Gastrocnemius medialis (tissue), 4 donors: ENCODE measurements around the gene NPAS4. TPM values are rescaled to one million over a fixed set of nuclear protein-coding genes. Genes with fewer than 3 reads are reported as not detected.
"Not testable (repeated sequence)": the region's sequence is repeated elsewhere in the genome, so short reads cannot be mapped to it uniquely, and the experiment has no call there.

Experiments used
- ATAC-seq, 2 donors: fragments of 150-250 bp; one replicate each; pipeline ENCODE4 v1.9.1; 2016
- DNase-seq, 2 donors: peaks; one replicate each; pipeline ENCODE4 v3.0.0-alpha.2; 2019
- H3K27ac ChIP-seq, 4 donors: fragments of 200-600 bp; sonication (generic); 1 replicate in 1 of 4; 2 replicates in 3 of 4; pipeline ENCODE4 v1.5.1; 2016 to 2018; ENCODE audit warnings: mild to moderate bottlenecking in 2 of 4, moderate library complexity in 1 of 4
- H3K27me3 ChIP-seq, 3 donors: fragments of 200-600 bp; sonication (generic) in 2 of 3; 1 replicate in 1 of 3; 2 replicates in 2 of 3; pipeline versions ENCODE4 v1.5.1 to v1.6.0; 2016 to 2019; ENCODE audit warnings: mild to moderate bottlenecking in 1 of 3, moderate library complexity in 1 of 3
- H3K36me3 ChIP-seq, 2 donors: fragments of 200-600 bp; sonication (generic) in 1 of 2; one replicate each; pipeline ENCODE4 v1.5.1; 2017 to 2018
- H3K4me1 ChIP-seq, 2 donors: fragments of 200-600 bp; sonication (generic) in 1 of 2; one replicate each; pipeline ENCODE4 v1.5.1; 2016 to 2017; ENCODE audit warnings: mild to moderate bottlenecking in 2 of 2
- H3K4me3 ChIP-seq, 4 donors: fragments of 200-600 bp; sonication (generic) in 3 of 4; 1 replicate in 1 of 4; 2 replicates in 3 of 4; pipeline ENCODE4 v1.5.1; 2016 to 2019; ENCODE audit warnings: mild to moderate bottlenecking in 2 of 4
- H3K9me3 ChIP-seq, 3 donors: fragments of 200-600 bp; sonication (generic) in 2 of 3; 1 replicate in 1 of 3; 2 replicates in 2 of 3; pipeline ENCODE4 v1.5.1; 2016 to 2019
- POLR2A ChIP-seq, 2 donors: fragments of 450-650 bp; IDR thresholded peaks; one replicate each; pipeline ENCODE4 v1.6.1; 2017; ENCODE audit warnings: antibody characterized with exemption in 2 of 2, mild to moderate bottlenecking in 2 of 2, moderate library complexity in 2 of 2
- in situ Hi-C, 4 donors: fragments of 200-750 bp; cut with MboI; loops; one replicate each; pipeline versions ENCODE4 v1.15.0 to v1.8.0; 2017; ENCODE audit warnings: low sequenced_read_pairs in 4 of 4
- intact Hi-C: fragments of 100-400 bp; cut with DNase I; formaldehyde crosslinking; loops from one replicate; pipeline ENCODE4 v1.15.1; 2023; ENCODE audit warnings: low total_unique reads
- total RNA-seq, 4 donors: library from RNA; depleted of rRNA; stranded (reverse); fragments of >200 nt; gene quantifications; one replicate each; pipeline versions ENCODE4 v1.1.0 to v1.2.3, GENCODE V29; 2016
- TF ChIP-seq, protein P1 (sequence below), 5 experiments: fragments of 450-650 bp in 3 of 5; fragments of 200-600 bp in 2 of 5; sonication (generic) in 2 of 5; IDR thresholded peaks in 4 of 5; conservative IDR thresholded peaks in 1 of 5; 1 replicate in 4 of 5; 2 replicates in 1 of 5; pipeline ENCODE4 v1.5.1; 2016 to 2019; ENCODE audit warnings: antibody characterized with exemption in 5 of 5, mild to moderate bottlenecking in 3 of 5, moderate library complexity in 3 of 5

Gene NPAS4
- total RNA-seq, result not detected

GRCh38 chr11:66420671-66421476 lies at the start of gene NPAS4:
Gene NPAS4, plus strand, starts transcription at chr11:66421035. Its CDS starts 145 bp downstream, at chr11:66421180.
- no peaks in the 10 kb centered on the region for H3K9me3 ChIP-seq
- no peak for TF ChIP-seq POLR2A (IDR thresholded peaks at IDR 0.05)
- TF ChIP-seq, protein P1, sequence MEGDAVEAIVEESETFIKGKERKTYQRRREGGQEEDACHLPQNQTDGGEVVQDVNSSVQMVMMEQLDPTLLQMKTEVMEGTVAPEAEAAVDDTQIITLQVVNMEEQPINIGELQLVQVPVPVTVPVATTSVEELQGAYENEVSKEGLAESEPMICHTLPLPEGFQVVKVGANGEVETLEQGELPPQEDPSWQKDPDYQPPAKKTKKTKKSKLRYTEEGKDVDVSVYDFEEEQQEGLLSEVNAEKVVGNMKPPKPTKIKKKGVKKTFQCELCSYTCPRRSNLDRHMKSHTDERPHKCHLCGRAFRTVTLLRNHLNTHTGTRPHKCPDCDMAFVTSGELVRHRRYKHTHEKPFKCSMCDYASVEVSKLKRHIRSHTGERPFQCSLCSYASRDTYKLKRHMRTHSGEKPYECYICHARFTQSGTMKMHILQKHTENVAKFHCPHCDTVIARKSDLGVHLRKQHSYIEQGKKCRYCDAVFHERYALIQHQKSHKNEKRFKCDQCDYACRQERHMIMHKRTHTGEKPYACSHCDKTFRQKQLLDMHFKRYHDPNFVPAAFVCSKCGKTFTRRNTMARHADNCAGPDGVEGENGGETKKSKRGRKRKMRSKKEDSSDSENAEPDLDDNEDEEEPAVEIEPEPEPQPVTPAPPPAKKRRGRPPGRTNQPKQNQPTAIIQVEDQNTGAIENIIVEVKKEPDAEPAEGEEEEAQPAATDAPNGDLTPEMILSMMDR (IDR thresholded peaks at IDR 0.05 in 4 of 5, conservative IDR thresholded peaks at IDR 0.05 in 1 of 5), result no peak
- peaks cover 30 to 31% of the 10 kb centered on the region in 2 donors for H3K4me1 ChIP-seq
- intact Hi-C loops (no loop called here), in situ Hi-C loops (loop anchor here in 3 of 4 donors (25.0 kb wide), 2 partner anchors 266 to 416 kb away; partner anchors contain the start of genes RBM4B (in 2 of the 3) and RCE1 (in 1 of the 3))
- peak within 1 kb of the TSS in 1 of 4 donors; percentile 6 for H3K4me3 ChIP-seq
- peaks cover 0 to 6% (median 0%) of the 10 kb centered on the region in 3 donors for H3K27me3 ChIP-seq
- H3K27ac ChIP-seq, result no peak within 1 kb of the TSS
- no peaks in the 10 kb centered on the region for H3K36me3 ChIP-seq
- DNase-seq (no peak), ATAC-seq (no peak)

GRCh38 chr11:66371627-66372415 lies 49.0 kb upstream of the NPAS4 start, which contains the start of gene SLC29A2:
Gene SLC29A2, minus strand, starts transcription at chr11:66371760. Its CDS starts 169 bp downstream, at chr11:66371591.
- H3K4me3 ChIP-seq, result peak within 1 kb of the TSS; percentile 73 to 96 (median 78)
- intact Hi-C loops (loop anchor here (2.0 to 10.0 kb wide), 4 partner anchors 15 to 457 kb away; partner anchors contain the start of genes B4GAT1, C11orf68, DRAP1 and RBM14), in situ Hi-C loops (no loop called here)
- DNase-seq (peak; percentile 73 to 87), ATAC-seq (peak; percentile 34 to 35)
- peak; percentile 56 to 69 for TF ChIP-seq POLR2A (IDR thresholded peaks at IDR 0.05)
- TF ChIP-seq, protein P1 (IDR thresholded peaks at IDR 0.05 in 4 of 5, conservative IDR thresholded peaks at IDR 0.05 in 1 of 5), result no peak
- H3K9me3 ChIP-seq, result no peaks in the 10 kb centered on the region
- H3K27ac ChIP-seq, result peak within 1 kb of the TSS; percentile 97 to 99 (median 98)
- no peaks in the 10 kb centered on the region for H3K27me3 ChIP-seq
- peaks cover 0 to 25% of the 10 kb centered on the region in 2 donors for H3K36me3 ChIP-seq
- peaks cover 48 to 58% of the 10 kb centered on the region in 2 donors for H3K4me1 ChIP-seq

GRCh38 chr11:66373265-66373664 lies 47.6 kb upstream of the NPAS4 start:
- Histone ChIP-seq H3K4me3 (peak overlapping the region in 1 of 4 donors; percentile 14), H3K27me3 (no peaks in the 10 kb centered on the region), H3K9me3 (no peaks in the 10 kb centered on the region), H3K4me1 (peaks cover 34 to 44% of the 10 kb centered on the region in 2 donors), H3K27ac (peak overlapping the region; percentile 97 to 99 (median 98)), H3K36me3 (peaks cover 0 to 10% of the 10 kb centered on the region in 2 donors)
- TF ChIP-seq POLR2A (IDR thresholded peaks at IDR 0.05), result peak; percentile 20 to 47
- TF ChIP-seq, protein P1 (IDR thresholded peaks at IDR 0.05 in 4 of 5, conservative IDR thresholded peaks at IDR 0.05 in 1 of 5), result no peak
- ATAC-seq (peak; percentile 71 to 82), DNase-seq (peak; percentile 90 to 95)
- intact Hi-C loops, result loop anchor here (10.0 kb wide), 1 partner anchor 458 kb away; the partner anchor contains the start of genes C11orf68 and DRAP1
- in situ Hi-C loops, result no loop called here

DNA sequence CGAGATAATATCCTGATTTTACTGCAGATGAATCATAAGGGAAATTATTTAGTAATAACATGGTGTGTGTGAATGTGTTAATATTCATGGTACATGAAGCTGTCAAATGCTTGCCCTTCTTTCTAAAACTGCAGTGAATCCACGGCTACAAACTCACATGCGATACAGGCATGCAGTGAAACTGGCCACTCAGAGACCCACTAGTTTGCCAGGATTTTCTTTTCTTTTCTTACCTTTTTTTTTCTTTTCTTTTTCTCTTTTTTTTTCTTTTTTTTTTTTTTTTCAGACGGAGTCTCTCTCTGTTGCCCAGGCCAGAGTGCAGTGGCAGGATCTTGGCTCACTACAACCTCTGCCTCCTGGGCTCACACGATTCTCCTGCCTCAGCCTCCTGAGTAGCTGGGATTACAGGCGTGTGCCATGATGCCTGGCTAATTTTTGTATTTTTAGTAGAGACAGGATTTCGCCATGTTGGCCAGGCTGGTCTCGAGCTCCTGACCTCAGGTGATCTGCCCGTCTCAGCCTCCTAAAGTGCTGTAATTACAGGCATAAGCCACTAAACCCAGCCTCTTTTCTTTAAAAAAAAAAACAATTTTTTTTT lies 47.0 kb upstream of the NPAS4 start:
- peak overlapping the region in 1 of 4 donors; percentile 14 for H3K4me3 ChIP-seq
- in situ Hi-C loops, H3K36me3 ChIP-seq, H3K27me3 ChIP-seq, H3K9me3 ChIP-seq: not testable (repeated sequence)
- intact Hi-C loops, result loop anchor here (10.0 kb wide), 1 partner anchor 459 kb away; the partner anchor contains the start of genes C11orf68 and DRAP1
- H3K4me1 ChIP-seq, result peaks cover 29 to 39% of the 10 kb centered on the region in 2 donors
- ATAC-seq (peak; percentile 4), DNase-seq (peak in 1 of 2 donors; percentile 58)
- peak overlapping the region; percentile 97 to 99 (median 98) for H3K27ac ChIP-seq

DNA sequence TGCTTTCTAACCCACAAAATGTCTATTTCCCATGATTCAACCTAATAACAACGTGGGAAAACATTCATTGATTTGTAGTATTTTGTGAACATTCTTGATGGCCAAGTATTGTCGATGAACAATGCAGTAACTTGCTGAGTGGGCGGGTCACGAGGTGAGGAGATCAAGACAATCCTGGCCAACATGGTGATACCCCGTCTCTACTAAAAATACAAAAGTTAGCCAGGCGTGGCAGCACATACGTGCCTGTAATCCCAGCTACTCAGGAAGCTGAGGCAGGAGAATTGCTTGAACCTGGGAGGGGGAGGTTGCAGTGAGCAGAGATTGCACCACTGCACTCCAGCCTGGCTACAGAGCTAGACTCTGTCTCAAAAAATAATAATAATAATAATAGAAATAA lies 40.6 kb upstream of the NPAS4 start:
- H3K27me3 ChIP-seq, H3K4me3 ChIP-seq, H3K9me3 ChIP-seq, ATAC-seq, intact Hi-C loops, H3K36me3 ChIP-seq, in situ Hi-C loops, H3K4me1 ChIP-seq, DNase-seq, H3K27ac ChIP-seq: not testable (repeated sequence)

DNA sequence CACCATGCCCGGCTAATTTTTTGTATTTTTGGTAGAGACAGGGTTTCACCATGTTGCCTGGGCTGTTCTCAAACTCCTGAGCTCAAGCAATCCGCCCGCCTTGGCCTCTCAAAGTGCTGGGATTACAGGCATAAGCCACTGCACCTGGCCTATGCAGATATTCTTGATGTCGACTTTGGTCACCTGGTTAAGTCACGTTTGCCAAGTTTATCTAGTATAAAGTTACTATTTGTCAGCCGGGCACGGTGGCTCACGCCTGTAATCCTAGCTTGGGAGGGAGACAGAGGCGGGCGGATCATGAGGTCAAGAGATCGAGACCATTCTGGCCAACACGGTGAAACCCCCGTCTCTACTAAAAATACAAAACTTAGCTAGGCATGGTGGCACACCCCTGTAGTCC lies 36.5 kb upstream of the NPAS4 start:
- H3K27me3 ChIP-seq, H3K9me3 ChIP-seq, in situ Hi-C loops, H3K4me1 ChIP-seq, DNase-seq, intact Hi-C loops, H3K4me3 ChIP-seq, H3K36me3 ChIP-seq: not testable (repeated sequence)
- ATAC-seq, result peak in 1 of 2 donors; percentile 34
- peak overlapping the region in 1 of 4 donors; percentile 29 for H3K27ac ChIP-seq
